GM21526 (cell line): Measurements from ENCODE around the gene SLC8A1.

Experiments
- ATAC-seq: cut with Tn5 transposase; IDR thresholded peaks from one replicate; pipeline ENCODE4 v1.9.1; 2021; ENCODE audit warnings: moderate library complexity; ENCODE audit not compliant: unreplicated experiment, low FRiP score

SLC8A1 gene

GRCh38 chr2:40321822-40322221 lies 130.1 kb downstream of the SLC8A1 start:
- no peak for ATAC-seq

GRCh38 chr2:40321016-40321623 lies 130.8 kb downstream of the SLC8A1 start:
- ATAC-seq, result peak; percentile 81

- ATAC-seq, result no peak
Measured at GRCh38 chr2:40318921-40319320, 133.0 kb downstream of the SLC8A1 start.

- no peak for ATAC-seq
Measured at GRCh38 chr2:40317761-40318160, 134.1 kb downstream of the SLC8A1 start.

GRCh38 chr2:40317046-40317445 lies 134.8 kb downstream of the SLC8A1 start:
- no peak for ATAC-seq

GRCh38 chr2:40316620-40317019 lies 135.3 kb downstream of the SLC8A1 start:
- no peak for ATAC-seq

GRCh38 chr2:40315683-40316082 lies 136.2 kb downstream of the SLC8A1 start:
- ATAC-seq, result no peak

- ATAC-seq, result no peak
Measured at GRCh38 chr2:40311026-40311425, 140.9 kb downstream of the SLC8A1 start.

GRCh38 chr2:40310303-40310702 lies 141.6 kb downstream of the SLC8A1 start:
- no peak for ATAC-seq

- ATAC-seq, result no peak
Measured at GRCh38 chr2:40304340-40304739, 147.6 kb downstream of the SLC8A1 start.

GRCh38 chr2:40303746-40304145 lies 148.1 kb downstream of the SLC8A1 start:
- no peak for ATAC-seq

GRCh38 chr2:40302751-40303325 lies 149.1 kb downstream of the SLC8A1 start:
- no peak for ATAC-seq

- no peak for ATAC-seq
Measured at GRCh38 chr2:40300391-40300790, 151.5 kb downstream of the SLC8A1 start.

- ATAC-seq, result no peak
Measured at GRCh38 chr2:40299781-40300180, 152.1 kb downstream of the SLC8A1 start.

- no peak for ATAC-seq
Measured at GRCh38 chr2:40299173-40299572, 152.7 kb downstream of the SLC8A1 start.

GRCh38 chr2:40298026-40298425 lies 153.9 kb downstream of the SLC8A1 start:
- ATAC-seq, result no peak

GRCh38 chr2:40292291-40292690 lies 159.6 kb downstream of the SLC8A1 start:
- no peak for ATAC-seq

GRCh38 chr2:40289771-40290404 lies 162.0 kb downstream of the SLC8A1 start:
- no peak for ATAC-seq

GRCh38 chr2:40287773-40288172 lies 164.1 kb downstream of the SLC8A1 start:
- no peak for ATAC-seq

GRCh38 chr2:40287195-40287594 lies 164.7 kb downstream of the SLC8A1 start:
- ATAC-seq, result no peak

- ATAC-seq, result no peak
Measured at GRCh38 chr2:40286721-40287120, 165.2 kb downstream of the SLC8A1 start.

- no peak for ATAC-seq
Measured at GRCh38 chr2:40285391-40285790, 166.5 kb downstream of the SLC8A1 start.
